Stimulated activated CD4-positive, alpha-beta T cell treated with anti-CD3 and anti-CD28 coated beads, Interleukin-2, amount 100 ng/mL, for 24 hours (primary cell): ENCODE data around the gene MYL6.
"Not testable (repeated sequence)": the region's sequence is repeated elsewhere in the genome, so short reads cannot be mapped to it uniquely, and the experiment has no call there.

Experiments used
- DNase-seq, 2 donors: peaks; one replicate each; pipeline ENCODE4 v3.0.0-alpha.2; 2020

Gene MYL6

DNA sequence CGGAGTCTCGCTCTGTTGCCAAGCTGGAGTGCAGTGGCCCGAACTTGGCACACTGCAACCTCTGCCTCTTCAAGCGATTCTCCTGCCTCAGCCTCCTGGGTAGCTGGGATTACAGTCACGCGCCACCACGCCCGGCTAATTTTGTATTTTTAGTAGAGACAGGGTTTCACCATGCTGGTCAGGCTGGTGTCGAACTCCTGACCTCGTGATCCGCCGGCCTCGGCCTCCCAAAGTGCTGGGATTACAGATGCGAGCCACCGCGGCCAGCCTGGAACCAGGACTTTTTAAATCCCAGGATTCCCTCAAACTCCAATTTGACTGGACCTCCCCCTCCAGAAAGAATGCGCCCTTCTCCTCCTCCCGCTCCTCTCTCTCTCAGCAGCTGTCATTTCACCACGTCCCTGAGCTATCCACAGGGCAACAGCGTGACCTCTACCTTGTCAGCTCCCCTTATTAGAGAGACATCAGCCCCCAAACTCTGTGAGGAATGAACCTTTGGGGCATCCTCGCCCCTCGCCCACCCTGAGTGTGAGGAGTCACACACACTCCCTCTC is 28.1 kb upstream of the MYL6 start:
- no peak for DNase-seq

GRCh38 chr12:56130876-56131275 is 27.3 kb upstream of the MYL6 start:
- no peak for DNase-seq

DNA sequence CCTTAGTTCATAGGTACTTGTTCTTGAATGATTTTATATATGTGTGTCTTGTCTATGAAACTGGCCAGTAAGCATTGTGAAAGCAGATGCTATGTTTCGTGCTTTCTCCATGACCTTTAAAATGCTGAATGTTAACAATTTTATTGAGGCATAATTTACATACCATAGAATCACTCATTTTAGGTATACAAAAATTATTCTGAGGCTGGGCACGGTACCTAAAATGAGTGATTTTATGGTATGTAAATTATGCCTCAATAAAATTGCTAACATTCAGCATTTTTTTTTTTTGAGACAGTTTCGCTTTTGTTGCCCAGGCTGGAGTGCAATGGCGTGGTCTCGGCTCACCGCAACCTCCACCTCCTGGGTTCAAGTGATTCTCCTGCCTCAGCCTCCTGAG is 23.3 kb upstream of the MYL6 start:
- no peak for DNase-seq

- no peak for DNase-seq
These were observed 20.1 kb upstream of the MYL6 start for GRCh38 chr12:56137853-56138571.

- no peak for DNase-seq
These were observed 16.0 kb upstream of the MYL6 start for GRCh38 chr12:56141946-56142784.

- no peak for DNase-seq
These were observed 14.9 kb upstream of the MYL6 start for GRCh38 chr12:56143217-56143616.

DNA sequence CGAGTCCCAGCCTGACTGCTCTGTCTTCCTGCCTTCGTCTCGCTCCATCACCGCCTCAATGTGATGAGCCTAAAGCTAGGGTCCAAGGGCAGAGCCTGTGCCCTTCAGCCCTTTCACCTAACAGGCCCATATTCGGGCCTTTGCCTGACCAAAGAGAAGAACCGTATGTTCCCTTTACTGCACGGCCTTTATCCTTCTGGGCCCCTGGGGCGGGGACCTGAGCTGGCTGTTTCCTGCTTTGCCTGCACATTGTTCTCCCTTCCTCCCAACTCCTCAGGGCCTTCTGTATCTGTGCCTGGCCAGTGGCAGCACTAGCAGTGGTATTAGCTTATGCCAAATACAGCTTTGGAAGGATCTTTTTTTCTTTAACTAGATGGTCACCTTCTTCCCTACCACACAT is 14.3 kb upstream of the MYL6 start:
- DNase-seq: no peak

DNA sequence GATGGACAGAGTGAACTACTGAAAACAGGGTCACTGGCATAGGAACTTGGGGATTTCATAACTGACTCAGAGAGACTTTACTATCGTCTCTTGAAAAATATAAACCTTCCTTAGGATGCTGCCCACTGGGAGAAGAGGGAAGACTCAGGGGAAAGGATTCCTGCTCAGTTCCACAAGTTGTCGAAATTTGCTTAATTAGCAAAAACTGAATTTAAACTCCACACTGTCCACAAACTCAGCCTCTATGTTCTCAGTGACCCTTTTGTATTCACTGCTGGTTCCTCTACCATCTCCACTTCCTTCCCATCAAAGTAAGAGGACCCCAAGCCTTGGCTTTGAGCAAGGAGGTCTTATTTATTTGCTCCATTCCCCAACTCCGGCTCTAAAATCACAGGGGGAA is 12.9 kb upstream of the MYL6 start:
- DNase-seq: no peak

DNA sequence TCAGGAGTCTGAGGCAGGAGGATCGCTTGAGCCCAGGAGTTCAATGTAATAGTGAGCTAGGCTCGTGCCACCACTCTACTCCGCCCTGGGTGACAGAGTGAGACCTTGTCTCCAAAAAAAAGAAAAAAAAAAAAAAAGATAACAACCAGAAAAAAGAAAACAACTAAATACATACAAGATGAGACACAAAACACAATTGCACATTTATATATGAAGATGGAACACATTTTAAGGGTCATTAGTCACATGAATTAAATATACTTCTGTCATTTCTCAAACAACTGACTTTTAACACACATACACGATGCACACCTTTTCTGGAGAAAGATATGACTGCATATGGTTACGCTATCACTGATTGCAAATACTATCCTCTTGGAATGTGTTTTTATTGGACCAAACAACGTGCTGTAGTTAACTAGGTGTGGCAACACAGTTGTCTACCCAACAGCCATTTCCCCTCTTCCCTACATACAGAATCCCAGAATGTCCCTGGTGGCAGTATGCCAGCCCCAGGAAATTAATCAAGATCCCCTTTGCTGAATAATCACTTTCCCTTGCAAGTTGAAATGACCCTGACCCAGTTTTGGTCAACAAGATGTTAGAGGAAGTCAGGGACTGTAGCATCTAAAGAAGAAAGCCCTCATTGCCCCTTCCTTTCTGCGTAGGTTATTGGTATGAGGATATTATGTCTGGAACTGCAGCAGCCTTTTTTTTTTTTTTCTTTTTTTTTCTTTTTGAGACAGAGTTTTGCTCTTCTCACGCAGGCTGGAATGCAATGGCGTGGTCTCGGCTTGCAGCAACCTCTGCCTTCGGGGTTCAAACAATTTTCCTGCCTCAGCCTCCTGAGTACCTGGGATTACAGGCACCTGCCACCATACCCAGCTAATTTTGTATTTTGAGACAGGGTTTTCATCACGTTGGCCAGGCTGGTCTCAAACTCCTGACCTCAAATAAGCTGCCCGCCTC is 11.4 kb upstream of the MYL6 start:
- no peak for DNase-seq

- DNase-seq: no peak
These were observed 7.6 kb upstream of the MYL6 start for GRCh38 chr12:56150563-56150962.

DNA sequence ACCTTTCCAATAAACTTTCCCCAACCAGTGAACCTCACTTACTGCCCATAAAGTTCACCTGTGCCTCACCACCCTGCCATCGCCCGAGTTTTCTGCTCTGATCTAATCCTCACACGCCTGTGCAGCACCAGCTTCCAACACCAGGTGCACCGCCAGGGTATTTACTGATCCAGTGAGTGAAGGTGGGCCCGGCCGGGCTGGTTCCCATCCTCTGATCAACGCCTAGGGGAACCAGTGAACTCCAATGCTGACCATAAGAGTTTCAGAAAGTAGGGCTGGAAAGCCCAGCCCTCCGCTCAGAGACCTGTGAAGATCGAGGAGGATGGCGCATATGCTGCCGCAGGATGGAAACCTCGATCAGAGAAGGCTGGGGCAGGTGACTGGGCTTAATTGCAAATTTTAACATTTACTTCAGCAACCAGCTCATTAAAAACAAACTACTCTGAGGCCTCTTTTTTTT is 6.5 kb upstream of the MYL6 start:
- peak; percentile 72 to 77 for DNase-seq

- DNase-seq: peak; percentile 95 to 96
These were observed 5.9 kb upstream of the MYL6 start, which contains the start of gene MYL6B for GRCh38 chr12:56152132-56152755. Gene MYL6B, plus strand, starts transcription at chr12:56152587. Its CDS starts 1,332 bp downstream, at chr12:56153919.

DNA sequence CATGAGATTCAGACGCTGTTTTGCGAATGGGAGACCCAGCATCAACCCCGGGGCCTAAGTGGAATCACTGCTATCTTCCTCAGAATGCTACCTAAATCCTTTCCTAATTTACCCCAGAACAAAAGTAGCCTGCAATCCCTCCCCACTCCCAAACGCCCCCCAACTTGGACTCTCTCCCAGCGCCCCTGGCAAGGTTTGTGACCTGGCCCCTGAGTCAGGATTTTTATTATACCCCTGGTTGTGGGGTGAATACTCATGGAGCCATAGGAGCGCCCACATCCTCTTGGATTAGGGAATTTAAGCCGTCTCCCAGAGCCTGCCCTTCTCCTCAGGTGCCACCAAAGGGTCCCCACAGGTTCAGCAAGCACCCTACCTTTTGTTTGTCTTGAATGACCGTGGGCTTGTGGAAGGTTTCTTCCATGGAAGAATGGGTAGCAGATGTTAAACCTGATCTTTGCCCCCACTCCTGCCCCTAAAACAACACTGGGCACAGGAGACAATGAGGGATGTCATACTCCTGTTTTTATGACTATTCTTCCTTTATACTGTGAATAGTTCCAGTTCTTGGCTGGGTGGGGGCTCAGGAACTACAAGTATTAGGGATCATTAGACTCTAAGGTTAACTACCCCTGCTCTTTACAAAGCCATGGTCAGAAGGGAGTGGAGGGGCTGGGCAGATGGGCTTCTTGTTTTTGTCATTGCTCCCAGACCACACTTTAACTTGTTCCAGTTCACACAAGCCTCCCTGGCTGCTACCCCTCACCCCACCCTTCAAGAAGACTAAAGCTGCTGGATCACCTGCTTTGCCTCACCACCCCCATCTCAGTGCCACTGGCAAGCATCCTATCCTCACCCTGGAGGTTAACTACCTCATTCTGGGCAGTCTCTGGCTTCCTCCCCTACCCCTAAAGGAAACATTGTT is 5.1 kb upstream of the MYL6 start:
- DNase-seq: no peak

DNA sequence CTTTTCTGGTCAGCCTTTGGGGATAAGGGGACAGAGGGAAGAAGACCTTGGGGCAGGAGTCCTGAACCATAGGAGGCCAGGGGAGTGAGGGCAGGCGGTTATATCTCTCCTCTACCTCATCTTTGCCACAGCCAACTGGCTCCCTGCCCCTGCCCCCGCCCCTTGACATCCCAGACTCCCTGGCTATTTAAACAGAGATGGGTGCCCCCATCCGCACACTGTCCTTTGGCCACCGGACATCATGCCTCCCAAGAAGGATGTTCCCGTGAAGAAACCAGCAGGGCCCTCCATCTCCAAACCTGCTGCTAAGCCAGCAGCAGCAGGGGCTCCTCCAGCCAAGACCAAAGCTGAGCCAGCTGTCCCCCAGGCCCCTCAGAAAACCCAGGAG is 4.5 kb upstream of the MYL6 start:
- DNase-seq: no peak

DNA sequence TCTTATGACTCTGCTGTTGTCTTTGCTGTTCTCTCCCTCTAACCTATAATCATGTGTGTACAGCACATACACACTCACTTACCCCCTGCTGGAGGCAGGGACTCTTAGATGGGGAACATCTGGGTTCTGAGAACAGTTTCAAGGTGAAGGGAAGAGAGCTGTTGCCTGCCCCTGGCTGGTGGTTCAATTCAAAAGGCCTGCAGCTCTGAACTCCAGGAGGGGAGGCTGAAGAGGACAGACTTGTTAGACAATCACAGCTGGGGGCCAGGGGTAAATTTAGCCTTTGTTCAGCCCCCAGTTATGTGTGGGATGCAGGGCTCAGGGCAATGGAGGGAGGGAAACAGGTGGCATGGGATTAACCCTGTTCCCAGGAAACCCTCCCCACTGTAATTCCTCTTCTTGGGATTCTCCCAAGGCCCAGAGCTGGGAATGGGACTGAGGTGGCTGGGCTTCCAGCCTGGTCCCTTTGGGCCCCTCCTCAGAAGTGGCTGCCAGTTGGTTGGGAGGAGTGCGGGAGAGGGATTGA is 3.9 kb upstream of the MYL6 start:
- DNase-seq: no peak

DNA sequence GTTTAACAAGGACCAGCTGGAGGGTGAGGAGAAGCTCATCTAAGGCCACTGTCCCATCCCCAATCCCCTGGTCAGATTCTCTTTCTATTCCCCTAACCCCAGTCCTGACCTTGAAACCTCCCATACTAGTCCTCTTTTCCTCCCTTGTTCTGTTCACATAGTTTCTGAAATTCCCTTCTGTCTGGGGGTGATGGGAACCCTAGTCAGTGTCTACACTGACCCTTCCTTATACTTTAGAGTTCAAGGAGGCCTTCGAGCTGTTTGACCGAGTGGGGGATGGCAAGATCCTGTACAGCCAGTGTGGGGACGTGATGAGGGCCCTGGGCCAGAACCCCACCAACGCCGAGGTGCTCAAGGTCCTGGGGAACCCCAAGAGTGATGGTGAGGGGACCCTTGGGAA is 3.3 kb upstream of the MYL6 start:
- DNase-seq: no peak

DNA sequence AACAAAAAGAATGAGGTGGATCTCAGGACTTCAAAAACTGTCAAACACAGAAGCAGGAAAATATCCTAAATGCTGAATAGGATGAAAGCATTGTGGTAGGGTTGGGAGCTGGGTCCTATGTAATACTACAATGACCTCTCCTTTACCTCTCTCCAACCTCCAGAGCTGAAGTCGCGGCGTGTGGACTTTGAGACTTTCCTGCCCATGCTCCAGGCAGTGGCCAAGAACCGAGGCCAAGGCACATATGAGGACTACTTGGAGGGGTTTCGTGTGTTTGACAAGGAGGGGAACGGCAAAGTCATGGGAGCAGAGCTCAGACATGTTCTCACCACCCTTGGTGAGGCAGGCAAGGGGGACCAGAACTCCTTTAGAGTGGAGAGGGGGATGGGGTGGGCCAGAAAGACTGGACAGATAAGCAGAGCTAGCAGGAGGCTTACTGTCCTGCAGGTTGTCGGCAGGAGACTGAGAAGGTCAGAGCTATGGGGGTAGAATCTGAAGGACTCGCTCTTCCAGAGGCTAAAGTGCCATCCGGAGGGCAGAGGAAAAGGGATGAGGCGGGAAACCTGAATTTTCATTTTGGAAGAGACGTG is 2.8 kb upstream of the MYL6 start:
- no peak for DNase-seq

- not testable (repeated sequence) for DNase-seq
These were observed 1.5 kb upstream of the MYL6 start for GRCh38 chr12:56156464-56157200.

- peak; percentile 60 to 66 for DNase-seq
These were observed 744 bp upstream of the MYL6 start for GRCh38 chr12:56157201-56158028.
